KG1 (cell line): ENCODE data around the gene PERM1.
"Not testable (repeated sequence)": the region's sequence is repeated elsewhere in the genome, so short reads cannot be mapped to it uniquely, and the experiment has no call there.

Experiments used
- DNase-seq: peaks from one replicate; lab custom pipeline; 2025; lab: John Stamatoyannopoulos, UW

The PERM1 gene

DNA sequence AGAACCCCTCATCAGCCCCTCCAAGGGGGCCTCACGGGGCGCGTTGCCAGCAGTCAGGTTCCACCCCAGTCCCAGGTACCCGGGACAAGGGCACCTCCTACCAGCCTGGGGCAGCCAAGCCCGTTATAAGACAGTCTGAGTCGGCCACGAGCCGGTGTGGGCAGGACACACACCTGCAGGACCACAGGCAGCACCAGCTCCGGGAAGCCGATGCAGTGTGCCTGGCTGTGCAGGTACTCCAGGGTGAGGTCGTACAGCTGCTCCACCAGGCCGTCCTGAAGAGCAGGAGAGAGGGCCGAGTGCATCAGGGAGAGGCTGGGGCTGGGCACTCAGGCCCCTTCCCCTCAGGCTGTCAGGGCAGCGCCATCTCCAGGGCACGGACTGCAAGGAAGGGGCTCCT lies 33.9 kb downstream of the PERM1 start:
- DNase-seq = no peak

DNA sequence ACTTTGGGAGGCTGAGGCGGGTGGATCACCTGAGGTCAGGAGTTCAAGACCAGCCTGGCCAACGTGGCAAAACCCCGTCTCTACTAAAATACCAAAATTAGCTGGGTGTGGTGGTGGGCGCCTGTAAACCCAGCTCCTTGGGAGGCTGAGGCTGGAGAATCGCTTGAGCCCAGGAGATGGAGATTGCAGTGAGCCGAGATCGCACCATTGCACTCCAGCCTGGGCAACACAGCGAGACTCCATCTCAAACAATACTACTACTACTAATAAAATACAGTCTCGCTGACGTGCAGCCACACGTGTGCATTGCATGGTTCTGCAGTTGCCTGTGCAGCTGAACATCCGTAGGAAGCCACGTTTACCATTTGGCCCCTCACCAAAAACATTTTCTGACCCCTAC lies 35.1 kb downstream of the PERM1 start:
- DNase-seq = not testable (repeated sequence)

DNA sequence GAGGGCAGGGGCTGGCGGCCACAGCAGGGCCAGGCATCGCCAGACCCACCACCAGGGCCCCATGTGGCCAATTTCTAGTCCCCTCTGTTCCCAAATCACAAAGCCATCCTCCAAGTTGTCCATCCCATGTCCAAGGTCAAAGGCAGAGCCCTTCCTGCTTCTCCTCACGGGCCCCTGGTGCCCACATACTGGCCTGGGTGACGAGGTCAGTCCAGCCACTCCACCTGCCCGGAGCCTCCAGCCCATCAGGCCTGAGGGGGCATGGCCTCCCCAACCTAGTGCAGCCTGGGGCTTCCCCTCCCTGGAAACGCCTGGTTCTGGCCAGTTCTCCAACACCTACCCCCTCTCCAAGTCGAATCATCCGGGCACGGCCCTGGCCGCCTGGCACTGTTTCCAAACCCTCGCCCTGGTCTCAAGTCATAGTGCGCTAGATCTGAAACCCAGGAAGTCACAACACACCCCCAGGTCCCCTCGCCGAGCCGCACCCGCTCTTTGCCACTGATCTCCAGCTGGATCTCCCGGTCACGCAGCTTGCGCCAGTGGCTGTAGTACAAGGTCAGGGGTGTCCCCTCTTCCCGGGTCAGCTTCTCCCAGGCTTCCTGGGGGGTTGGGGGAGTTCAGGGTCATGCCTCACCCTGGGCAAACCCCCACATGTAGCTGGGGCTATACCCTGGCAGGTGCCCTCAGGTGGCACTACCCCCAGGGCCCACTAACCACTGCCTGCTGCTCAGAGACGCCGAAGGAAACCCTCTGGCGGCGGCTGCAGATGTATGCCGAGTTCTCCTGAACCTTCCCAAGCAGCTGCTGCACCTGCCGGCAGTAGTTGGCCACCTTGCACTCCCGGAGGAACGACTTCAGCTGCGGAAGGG lies 36.0 kb downstream of the PERM1 start:
- no peak for DNase-seq

DNA sequence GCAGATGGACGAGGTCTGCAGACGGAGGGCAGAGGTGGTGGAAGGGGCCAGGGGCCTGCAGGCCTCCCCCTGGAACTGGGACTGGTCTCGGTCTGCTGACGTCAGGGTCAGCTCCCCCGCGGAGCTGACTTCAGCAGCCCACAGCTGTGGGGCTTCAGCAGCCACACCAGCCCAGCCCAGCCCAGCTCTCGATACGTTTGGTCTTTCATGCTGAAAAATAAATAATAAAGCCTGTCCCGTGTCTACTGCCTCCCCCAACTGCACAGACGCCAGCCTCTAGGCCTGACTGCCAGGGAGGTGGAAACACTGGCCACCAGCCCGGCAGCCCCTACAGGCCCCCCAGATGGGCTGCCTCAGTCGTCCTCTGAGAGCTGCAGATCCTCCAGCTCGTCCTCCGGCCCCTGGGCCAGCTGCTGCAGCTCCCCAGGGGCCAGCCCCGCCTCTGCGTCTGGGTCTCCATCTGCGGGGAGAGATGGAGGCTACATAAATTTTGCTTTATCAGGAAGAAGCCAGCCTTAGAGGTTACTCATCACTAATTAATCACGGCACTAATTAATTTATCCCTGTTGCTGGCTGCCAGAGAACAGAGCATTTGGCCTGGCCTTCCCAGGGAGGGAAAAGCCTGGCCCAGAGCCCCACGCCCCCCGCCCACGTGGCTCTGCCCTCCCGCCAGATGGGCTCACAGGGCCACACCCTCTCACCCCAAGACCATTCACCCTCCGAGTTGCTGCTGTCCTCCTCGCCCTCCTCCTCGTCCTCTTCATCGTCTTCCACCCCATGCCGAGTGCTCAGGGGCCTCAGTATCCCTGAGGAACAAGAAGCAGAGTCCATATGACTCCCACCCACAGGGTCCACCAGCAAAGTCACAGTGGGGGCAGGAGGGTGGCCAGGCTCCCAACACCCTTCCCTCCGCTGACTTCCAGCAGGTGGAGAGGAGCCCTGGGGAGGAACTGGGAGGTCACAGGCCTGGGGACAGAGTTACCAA lies 37.3 kb downstream of the PERM1 start:
- no peak for DNase-seq

DNA sequence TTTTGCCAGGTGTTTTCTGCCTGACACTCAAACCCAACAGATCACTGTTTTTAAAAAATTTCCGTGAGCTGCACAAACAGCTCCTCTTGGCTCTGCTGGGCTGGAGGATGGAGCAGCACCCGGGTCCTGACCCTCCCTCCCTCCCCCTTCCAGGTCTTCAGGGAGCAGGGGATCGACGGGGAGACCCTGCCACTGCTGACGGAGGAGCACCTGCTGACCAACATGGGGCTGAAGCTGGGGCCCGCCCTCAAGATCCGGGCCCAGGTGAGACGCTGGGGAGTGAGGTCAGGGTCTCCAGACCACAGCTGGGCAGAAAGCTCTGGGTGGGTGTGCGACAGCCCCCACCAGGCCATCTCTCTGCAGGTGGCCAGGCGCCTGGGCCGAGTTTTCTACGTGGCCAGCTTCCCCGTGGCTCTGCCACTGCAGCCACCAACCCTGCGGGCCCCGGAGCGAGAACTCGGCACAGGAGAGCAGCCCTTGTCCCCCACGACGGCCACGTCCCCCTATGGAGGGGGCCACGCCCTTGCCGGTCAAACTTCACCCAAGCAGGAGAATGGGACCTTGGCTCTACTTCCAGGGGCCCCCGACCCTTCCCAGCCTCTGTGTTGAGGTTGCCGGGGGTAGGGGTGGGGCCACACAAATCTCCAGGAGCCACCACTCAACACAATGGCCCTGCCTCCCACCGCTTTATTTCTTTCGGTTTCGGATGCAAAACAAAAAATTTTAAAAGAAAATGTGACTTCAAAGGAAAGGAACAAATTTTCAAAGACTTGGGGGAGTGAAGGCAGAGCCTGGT lies 38.1 kb downstream of the PERM1 start:
- no peak for DNase-seq

DNA sequence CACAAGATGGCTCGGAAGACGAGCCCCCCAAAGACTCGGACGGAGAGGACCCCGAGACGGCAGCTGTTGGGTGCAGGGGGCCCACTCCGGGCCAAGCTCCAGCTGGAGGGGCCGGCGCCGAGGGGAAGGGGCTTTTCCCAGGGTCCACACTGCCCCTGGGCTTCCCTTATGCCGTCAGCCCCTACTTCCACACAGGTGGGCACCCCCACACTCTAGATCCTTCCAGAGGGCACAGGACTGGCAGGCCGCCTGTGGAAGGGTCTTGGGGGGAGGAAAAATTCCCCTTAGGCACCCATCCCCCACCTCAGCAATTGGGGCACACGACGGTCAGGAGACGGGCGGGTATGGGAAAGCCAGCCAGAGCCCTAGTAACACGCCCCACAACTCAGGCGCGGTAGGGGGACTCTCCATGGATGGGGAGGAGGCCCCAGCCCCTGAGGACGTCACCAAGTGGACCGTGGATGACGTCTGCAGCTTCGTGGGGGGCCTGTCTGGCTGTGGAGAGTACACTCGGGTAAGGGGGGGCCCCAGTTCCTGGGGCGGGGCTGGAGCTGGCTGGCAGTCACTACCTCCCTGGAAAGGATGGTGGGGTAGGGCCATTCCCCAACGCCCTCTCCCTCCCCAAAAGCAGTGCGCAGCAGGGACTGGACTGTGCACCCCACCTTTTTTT lies 38.9 kb downstream of the PERM1 start:
- no peak for DNase-seq

DNA sequence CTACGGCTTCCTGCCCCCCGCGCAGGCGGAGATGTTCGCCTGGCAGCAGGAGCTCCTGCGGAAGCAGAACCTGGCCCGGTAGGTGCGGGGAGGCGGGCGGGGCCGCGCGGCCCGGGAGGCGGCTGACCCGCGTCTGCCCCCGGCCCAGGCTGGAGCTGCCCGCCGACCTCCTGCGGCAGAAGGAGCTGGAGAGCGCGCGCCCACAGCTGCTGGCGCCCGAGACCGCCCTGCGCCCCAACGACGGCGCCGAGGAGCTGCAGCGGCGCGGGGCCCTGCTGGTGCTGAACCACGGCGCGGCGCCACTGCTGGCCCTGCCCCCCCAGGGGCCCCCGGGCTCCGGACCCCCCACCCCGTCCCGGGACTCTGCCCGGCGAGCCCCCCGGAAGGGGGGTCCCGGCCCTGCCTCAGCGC lies 39.5 kb downstream of the PERM1 start:
- no peak for DNase-seq

DNA sequence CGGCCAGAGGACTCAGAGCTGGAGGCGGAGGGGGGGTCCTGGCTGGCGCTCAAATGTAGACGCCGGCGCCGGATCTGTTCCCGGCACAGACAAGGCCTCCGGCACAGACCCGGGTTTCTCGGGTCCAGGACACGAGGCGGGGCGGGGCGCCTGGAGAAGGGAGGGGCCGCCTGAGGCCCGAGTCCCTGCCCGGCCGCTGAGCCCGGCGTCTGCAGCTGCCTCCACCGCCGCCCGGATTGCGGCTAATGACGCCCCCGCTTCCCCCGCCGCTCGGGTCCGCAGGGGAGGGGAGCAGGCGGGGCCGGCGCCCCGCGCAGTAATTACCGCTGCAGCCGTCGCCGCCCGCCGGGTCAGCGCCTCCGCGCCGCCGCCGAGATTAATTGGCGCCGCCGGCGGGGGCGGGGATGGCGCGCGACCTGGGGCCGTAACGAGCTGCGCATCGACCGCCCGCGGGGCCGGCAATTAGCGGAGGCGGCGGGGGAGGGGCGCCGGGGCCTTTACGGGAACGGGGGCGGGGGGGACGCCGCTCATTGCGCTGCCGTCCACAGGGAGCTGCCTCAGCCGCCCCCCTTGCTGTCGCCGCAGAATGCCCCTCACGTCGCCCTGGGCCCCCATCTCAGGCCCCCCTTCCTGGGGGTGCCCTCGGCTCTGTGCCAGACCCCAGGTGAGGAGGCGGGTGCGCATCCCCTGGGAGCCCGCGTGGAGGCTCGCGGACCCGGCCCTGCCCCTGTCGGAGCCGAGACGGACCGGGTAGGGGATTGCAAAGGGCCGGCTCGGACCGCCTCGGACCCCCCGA lies 40.1 kb downstream of the PERM1 start:
- DNase-seq = no peak

DNA sequence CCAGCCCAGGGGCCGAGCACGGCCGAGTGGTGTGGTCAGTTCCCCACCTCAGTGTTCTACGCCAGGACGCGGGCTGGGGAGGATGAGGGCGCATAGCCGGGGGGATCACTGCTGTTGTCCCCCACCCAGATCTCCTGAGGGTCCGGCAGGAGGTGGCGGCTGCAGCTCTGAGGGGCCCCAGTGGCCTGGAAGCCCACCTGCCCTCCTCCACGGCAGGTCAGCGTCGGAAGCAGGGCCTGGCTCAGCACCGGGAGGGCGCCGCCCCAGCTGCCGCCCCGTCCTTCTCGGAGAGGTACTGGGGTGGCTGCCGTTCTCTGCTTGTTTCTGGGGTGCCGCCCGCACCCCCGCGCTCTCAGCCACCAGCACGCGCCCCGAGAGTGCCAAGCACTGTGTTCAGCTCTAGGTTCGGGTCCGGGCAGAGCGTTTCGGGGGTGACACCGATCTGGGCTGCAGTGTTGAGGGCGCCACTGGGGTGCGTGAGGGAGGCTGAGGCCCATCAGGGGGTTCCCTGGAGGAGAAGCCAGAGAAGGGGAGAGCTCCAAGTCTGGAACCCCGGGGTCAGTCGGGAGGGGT lies 40.8 kb downstream of the PERM1 start:
- DNase-seq = no peak

DNA sequence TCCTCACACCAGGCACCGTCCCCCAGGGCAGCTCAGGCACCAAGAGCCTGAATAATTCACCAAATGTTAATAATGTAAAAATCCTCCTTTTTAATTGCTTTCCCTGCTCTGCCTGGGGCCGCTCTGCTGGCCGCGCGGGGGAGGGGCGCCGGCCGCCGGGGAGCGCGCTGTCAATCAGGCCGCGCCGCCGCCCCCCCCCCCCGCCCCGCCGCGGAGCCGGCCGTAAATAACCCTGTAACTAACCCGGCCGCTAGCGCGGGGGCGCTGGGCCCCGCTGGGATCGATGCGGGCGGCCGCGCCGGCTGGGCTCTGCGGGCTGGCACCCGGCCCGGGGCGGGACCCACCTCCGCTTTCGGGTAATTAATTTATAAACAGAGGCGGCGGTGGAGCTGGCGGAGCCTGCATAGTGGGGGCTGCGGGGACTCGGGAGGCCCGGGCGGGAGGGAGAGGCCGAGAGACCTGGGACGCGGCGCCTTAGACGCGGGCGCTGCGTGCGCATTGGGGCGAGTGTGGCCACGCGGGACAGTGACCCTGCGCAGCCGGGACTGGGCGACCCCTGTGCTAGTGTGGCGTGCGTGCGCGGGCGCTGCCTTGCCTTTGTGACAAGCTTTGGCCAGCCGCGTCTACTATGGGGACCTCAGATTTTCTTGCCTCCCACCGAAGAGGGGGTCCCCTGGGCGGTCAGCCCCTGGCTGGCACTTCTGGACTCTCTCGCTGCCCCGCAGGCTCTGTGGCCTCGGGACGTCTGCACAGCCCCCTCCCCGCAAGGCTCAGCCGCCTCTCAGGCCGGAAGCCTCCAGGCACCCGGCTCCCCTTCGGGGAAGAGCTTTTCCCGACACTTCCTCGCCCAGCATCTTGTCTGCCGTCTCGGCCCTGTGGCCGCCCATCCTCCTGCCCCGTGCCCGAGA lies 41.5 kb downstream of the PERM1 start:
- no peak for DNase-seq

DNA sequence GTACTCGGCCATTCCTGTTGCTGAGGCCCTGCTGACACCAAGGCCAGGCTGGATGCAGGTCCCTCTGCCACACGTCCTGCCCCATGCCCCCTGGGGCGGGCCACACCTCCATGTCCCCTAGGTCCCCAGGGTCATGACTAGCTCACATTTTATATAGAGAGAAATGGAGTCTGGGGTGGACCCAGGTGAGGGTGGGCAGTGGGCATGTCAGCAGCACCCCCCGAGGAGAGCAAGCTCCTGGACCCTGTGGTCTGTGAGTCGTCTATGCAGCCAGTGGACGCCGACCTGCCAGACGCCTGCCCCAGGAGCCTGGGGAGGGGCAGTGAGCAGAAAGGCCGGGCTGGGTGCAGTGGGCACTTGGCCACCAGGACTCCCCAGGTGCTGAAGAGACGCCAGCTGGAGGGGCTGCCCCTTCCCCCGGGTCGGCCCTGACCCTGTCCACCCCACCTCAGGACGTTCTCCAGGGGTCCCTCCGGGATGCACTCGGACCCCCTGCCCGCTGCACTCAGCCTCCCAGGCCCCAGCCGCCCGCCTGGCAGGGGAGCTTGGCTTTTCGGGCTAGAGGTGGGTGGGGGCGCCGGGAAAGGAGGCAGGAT lies 42.3 kb downstream of the PERM1 start:
- DNase-seq = no peak

DNA sequence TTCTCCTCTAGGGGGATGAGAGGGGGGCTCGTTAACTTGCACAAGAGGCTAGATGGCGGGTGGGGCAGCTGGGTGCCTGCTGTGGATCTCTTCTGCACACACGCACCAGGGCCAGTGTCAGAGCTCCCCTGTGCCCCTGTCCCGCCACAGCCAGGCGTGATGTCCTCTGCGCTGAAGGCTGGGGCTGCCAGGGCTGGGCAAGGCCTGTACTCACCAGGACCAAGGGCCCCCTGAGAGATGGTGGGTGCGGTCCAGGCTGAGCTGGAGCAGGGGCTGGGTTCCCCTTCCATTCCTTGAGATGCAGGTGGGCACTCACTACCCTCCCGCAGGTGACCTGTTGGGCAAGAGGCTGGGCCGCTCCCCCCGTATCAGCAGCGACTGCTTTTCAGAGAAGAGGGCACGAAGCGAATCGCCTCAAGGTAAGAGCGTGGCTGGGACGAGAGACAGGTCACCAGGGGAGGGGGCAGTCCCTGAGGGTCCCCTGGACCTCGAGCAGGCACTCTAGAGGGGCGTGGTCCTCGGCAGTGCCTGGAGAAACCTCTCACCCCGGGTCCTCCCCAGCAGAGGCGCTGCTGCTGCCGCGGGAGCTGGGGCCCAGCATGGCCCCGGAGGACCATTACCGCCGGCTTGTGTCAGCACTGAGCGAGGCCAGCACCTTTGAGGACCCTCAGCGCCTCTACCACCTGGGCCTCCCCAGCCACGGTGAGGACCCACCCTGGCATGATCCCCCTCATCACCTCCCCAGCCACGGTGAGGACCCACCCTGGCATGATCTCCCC lies 43.0 kb downstream of the PERM1 start:
- DNase-seq = no peak

DNA sequence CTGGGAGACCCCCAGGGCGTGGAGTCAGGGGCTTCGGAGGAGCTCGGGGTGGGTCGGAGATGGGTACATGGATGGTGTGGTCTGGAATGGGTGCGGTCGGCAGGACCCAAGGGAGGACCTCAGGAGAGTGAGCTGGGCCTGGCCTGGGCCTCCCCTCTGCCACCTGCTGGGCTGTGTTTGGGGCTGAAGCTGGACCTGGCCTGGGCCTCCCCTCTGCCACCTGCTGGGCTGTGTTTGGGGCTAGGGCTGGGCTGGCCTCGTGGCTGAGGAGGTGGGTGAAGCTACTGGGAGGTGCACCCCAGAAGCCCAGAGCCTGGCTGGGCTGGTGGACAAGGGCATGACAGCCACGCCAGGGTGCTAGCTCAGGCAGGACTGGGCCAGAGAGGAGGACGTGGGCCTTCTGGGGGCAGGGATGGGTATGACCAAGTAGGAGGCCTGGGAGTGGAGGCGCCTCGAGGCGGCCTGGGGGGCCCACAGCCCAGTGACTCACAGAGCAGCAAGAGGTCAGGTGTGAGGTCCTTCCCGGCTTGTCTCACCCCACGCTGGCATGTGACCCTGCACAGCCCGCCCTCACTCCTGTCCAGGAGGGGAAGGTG lies 43.7 kb downstream of the PERM1 start:
- no peak for DNase-seq

DNA sequence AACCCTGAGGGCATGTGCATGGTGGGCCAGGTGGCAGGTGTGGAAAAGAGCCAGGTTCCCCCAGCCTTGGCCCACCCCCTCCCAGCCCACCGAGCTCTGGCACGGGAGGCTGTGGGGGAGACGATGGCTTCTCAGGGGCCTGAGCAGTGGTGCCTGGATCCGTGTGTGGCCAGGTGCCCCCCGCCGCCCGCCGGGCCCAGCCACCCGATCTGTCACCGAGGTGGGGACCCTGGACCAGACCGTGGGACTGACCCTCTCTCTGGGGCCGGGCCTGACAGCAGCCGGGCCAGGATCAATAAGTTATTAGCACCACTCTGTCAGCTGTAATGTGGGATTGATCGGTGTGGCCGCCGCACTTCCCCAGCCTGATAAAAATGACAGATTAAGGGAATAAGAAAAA lies 44.4 kb downstream of the PERM1 start:
- DNase-seq = no peak

DNA sequence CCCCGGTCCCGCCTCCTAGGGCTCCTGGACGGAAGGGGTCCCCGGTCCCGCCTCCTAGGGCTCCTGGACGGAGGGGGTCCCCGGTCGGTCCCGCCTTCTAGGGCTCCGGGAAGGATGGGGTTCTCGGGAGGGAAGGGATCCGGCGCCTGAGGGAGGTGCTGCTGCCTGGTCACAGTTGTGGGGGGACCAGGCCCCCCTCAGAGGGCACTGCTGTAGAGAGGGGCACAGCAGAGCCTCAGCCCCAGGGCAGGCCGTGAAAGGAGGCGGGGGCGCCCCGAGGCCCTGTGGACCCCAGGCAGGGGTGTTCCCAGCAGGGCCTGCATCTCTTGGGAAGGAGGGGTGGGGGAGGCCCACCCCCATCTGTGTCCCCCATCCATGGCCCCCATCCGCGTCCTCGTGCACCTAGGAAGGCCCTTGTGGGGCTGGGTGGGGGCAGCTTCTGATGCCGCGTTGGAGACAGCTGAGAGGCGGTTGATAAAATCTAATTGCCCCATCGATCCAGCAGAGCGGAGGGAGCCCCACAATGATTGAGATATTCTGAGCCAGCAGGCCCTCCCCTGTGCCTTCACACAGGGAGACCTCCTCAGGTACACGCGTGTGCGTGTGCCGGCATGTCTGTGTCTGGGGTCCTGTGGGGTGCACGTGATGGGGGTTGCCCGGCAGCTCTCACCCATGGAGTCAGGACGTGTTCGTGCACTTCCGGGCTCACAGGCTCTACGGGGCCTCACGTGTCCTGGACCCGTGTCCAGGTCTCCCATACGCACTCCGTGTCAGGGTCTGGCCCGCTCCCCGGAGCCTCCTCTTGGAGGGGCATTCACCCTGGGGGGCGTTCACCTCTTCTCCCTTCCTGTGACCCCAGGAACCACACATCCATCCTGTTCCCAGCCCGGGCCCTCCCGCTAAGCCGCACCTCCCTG lies 45.3 kb downstream of the PERM1 start:
- DNase-seq = no peak

DNA sequence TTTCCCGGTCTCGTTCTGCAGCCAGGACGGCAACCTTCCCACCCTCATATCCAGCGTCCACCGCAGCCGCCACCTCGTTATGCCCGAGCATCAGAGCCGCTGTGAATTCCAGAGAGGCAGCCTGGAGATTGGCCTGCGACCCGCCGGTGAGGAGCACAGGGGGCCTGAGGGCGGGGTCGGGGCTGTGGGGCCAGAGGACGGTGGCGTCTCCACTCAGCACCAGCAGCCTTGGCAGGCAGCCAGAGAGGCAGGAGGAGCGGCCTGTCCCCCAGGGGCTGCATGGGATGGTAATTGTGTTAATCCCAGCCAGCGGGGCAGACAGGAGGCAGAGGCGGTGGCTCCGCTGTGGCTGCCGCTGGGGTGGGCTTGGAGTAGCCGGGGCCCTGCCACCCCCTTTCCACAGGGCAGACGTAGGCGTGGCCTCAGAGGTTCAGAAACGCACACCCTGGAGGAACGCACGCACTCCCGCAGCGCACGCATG lies 46.1 kb downstream of the PERM1 start:
- no peak for DNase-seq
